CD4-positive, alpha-beta T cell treated with Interleukin-4 for 1 hour (primary cell): ENCODE results near the gene PARP15.

ENCODE experiments used
- DNase-seq, 2 donors: peaks; one replicate each; pipeline ENCODE4 v3.0.0-alpha.2; 2020 to 2022

Gene PARP15

GRCh38 chr3:122576174-122576940 lies 1.1 kb upstream of the PARP15 start:
- peak in 1 of 2 donors; percentile 72 for DNase-seq

DNA sequence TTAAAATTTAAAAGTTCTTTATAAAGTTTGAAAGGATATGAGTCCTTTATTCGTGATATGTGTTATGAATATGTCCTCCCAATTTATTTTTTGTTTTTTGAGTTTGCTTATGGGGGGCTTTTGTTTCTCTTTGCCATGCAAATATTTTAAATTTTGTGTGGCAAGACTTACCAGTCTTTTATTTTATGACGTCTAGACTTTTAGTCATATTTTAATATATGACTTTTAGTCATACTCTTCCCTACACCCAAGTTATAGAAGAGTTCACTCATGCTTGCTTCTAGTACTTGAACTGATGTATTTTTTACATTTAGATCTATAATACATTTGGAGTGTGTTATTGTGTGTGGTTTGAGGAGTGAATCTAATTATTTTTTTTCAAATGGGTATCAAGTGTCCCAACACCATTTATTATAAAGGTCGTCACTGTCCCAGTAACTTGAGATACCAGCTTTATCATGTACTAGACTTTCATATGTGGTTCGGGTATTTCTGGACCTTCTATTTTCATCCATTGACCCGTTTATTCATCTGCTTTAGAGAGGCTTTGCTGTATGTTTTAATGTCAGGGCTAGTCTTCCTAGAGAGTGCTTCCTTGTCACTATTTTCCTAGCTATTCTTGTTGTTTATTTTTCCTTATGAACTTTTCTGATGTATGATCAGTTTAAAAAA lies 755 bp downstream of the PARP15 start:
- no peak for DNase-seq

DNA sequence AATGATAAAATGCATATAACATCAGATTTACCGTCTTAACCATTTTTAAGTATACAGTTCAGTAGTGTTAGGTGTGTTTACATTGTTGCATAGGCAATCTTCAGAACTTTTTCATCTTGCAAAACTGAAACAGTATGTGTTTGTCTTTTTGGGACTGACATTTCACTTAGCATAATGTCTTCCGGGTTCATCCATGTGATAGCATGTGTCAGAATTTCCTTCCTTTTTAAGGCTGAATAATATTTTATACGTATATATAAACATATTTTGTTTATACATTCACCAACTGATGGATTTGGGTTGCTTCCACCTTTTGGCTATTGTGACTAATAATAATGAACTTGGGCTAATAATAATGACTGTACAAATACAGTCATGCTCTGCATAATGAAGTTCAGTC lies 3.0 kb downstream of the PARP15 start:
- no peak for DNase-seq

DNA sequence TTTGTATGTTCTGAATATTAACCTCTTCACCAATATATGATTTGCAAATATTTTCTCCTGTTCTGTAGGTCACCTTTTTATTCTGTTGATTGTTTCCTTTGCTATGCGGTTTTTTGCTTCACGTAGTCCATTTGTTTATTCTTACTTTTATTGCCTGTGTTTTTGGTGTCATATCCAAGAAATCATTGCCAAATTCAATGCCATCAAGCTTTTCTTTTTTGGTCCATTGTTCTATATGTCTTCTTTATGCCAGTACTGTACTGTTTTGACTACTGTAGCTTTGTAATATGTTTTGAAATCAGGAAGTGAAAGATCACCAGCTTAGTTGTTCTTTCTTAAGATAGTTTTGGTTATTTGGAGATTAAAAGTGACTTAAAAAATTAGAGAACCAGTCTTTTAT lies 4.2 kb downstream of the PARP15 start:
- no peak for DNase-seq

- DNase-seq, result no peak
Observed at GRCh38 chr3:122582390-122582789, 4.9 kb downstream of the PARP15 start.

- no peak for DNase-seq
Observed at GRCh38 chr3:122586098-122586497, 8.6 kb downstream of the PARP15 start.

DNA sequence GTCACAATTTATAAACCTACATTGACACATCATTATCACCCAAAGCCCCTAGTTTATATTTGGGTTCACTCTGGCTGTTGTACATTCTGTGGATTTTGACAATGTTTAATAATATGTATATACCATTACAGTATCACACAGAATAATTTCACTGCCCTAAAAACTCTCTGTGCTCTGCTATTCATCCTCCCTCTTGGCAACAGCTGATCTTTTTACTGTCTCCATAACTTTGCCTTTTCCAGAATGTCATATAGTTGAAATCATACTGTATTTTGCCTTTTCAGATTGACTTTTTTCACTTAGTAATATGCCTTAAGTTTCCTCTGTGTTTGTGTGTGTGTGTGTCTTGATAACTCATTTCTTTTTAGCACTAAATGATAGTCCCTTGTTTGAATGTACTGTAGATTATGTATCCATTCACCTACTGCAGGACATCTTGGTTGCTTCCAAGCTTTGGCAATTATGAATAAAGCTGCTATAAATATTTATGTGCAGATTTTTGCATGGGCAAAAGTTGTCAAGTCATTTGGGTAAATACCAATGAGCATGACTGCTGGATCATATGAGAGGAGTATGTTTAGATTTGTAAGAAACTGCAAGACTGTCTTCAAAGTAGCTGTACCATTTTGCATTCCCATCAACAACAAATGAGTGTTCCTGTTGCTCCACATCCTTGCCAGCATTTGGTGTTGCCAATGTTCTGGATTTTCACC lies 9.5 kb downstream of the PARP15 start:
- DNase-seq, result no peak

- DNase-seq, result no peak
Observed at GRCh38 chr3:122587572-122587971, 10.1 kb downstream of the PARP15 start.

DNA sequence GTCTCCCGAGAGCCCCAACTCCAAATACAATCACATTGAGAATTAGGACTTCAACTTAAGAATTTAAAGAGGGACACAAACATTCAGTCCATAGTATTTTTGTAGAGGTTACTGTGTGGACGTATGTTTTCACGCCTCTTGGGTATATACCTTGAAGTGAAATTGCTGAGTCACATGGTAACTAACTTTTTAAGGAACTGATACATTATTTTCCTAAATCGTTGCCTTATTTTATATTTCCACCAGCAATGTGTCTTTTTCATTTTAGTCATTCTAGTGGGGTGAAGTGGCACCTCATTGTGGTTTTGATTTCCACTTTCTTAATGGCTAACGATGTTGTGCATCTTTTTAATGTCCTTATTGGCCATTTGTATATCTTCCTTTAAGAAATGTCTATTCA lies 11.8 kb downstream of the PARP15 start:
- DNase-seq, result no peak

- no peak for DNase-seq
Observed at GRCh38 chr3:122590610-122591009, 13.2 kb downstream of the PARP15 start.

DNA sequence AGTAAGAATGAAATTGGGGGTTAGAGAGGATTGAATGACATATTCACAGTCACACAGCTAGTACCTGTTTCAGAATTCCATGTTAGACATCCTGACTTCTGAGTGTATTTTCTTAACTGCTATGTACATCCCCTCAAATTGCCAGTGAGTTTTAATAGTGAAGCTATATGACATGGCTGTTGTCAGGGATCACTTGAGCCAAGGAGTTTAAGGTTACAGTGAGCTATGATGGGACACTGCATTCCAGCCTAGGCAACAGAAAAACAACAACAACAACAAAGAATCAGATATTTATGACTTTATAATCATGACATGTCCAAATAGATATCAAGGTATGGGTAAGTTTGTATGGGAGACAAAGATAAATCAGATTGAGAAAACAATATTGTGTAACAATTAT lies 16.6 kb downstream of the PARP15 start:
- DNase-seq, result no peak

DNA sequence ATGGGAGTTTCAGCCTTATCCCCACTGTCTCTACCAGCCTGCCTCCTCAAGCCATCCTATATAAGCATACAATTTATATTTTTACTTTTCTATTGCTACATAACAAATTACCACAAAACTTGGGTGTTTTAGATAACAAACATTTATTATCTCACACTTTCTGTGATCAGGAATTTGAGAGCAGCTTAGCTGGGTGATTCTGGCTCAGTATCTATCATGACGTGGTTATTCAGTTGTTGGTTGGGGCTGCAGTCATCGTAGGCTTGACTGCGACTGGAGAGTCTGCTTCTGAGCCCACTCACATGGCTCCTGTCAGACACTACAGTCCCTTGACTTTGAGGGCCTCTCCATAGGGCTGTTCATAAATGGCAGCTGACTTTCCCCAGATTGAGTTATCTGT lies 20.7 kb downstream of the PARP15 start:
- DNase-seq, result no peak

- no peak for DNase-seq
Observed at GRCh38 chr3:122598556-122598955, 21.1 kb downstream of the PARP15 start.

DNA sequence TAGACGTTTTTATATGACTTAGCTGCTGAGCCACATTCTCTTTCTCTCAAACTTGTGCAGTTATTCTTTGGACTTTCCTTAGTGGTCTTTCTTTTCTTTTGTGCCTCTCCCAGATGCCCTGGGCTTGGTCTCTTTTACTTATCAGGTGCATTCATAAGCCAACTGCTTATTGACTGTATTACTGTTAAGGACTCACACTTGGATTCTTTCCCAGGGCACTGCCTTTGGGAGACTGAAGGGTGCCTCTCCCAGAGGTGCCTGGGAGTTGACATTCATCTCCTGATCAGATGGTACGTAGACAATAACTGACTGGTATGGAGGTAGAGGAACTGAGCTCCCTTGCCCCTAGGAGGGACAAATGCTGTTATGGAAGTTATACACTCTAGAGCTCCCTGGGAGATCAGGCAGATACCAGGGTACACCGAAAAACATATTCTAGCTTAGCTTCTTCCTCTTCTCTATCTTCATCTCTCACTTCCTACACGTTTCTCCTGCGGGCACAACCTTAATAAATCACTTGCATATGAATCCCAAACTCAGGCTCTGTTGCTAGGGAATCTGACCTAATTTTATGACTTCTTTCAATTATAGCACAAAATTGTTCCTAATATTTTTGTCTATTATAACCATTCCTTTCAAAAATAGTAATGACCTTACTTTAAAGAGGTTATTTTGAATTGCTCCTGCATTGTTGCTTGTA lies 24.7 kb downstream of the PARP15 start:
- no peak for DNase-seq

- no peak for DNase-seq
Observed at GRCh38 chr3:122603056-122603455, 25.6 kb downstream of the PARP15 start.

DNA sequence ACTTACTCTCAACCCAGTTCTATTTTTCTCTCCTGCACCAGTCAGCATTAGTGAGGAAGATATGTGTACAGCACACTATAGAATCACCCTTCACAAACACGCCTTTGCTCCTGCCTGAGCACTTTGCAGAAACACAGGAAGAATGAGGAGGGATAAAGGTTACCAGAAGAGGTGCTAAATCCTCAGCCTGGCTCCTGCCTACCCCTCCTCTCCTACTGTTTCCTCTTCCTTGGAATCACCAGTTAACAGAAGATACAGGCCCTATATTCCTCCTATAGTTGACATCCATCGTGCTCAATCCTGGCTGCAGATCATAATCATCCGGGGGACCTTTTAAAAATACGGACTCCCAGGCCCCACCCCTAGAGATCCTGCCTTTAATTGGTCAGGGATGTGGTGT lies 28.9 kb downstream of the PARP15 start:
- no peak for DNase-seq

DNA sequence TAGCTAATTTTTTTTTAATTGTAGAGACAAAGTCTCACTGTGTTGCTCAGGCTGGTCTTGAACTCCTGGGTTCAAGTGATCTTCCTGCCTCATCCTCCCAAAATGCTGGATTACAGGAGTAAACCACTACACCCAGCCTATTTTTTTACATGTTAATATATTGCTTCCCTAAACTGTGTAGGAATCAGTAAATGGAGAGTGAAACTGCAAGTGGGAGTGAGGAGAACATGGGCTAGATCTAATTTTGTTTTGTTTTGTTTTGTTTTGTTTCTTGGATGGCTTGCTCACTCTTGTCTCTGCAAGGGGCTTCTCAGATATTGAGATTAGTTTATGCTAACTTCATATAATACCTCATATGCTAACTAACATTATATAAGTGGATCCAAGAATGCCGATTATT lies 31.5 kb downstream of the PARP15 start:
- DNase-seq, result no peak

- DNase-seq, result peak in 1 of 2 donors; percentile 35
Observed at GRCh38 chr3:122609798-122610559, 32.5 kb downstream of the PARP15 start.

DNA sequence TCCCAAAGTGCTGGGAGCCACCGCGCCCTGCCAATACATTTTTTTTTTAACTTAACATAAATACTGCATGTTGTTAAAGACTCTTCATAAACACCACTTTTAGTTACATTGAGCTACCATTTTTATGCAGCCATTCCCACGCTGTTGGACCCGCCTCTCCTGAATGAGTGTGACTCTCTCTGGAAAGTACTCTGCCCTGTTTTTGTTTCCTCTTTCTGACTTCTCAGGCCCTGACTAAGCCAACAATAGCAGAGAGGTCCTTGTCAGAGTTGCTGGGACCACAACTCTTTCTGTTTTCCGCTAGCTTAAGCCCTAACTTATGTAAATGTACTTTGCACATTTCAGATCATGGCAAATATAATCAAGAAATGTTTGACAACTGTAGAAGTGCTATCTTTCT lies 35.2 kb downstream of the PARP15 start:
- DNase-seq, result no peak

DNA sequence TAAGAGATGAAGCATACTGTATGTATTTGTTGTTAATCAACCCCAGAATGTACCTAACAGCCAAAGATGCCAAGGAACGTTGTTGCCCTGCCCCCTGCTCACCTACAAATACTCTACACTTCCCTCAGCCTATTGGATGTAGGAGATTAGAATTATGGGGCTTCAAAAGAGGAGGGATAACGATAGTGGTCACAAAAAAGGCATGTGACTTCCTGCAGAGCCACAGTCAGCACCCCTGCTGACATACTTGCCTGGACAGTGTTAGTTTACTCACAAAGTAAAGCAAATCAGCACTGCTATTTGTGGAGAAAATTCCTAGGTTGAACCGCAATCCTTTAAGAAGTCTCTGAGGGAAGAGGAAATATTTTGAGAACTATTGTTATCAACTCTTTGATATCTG lies 37.9 kb downstream of the PARP15 start:
- no peak for DNase-seq

GRCh38 chr3:122618614-122619013 lies 41.2 kb downstream of the PARP15 start:
- no peak for DNase-seq

- DNase-seq, result no peak
Observed at GRCh38 chr3:122619040-122619439, 41.6 kb downstream of the PARP15 start.

DNA sequence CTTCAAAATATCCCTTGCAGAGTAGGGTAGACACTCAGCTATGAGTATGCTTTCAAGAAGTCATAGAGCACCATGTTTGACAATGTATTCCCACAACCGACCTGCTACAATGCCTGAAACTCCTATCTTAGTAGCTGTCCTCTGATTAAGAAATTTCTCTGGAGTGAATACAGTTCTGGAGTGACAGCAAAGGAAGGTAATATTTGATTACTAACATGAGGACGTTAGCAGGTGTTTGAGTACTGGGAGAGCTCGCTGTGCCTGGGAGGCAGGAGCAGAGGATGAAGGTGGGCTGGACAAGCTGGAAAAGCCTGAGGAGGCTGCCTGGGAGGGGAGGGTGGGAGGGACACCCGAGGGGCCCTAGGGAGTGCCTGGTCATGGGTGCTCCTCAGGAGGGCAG lies 42.9 kb downstream of the PARP15 start:
- DNase-seq, result no peak
